ENCODE data around the gene LIN9. TPM values are rescaled to one million over a fixed set of nuclear protein-coding genes. Genes with fewer than 3 reads are reported as not detected.

LIN9 gene
- total and polyA plus RNA-seq, 2 experiments from 2014 or later = 11.8 to 16.9 TPM

GRCh38 chr1:226216056-226216455, 92.9 kb downstream of the LIN9 start:
- no peak for ATAC-seq
- H3K4me1 Mint-ChIP-seq = peaks cover 42% of the 10 kb centered on the region
- H3K27ac Mint-ChIP-seq = no peak overlapping the region
- Histone ChIP-seq H3F3A (replicated peaks; ENCODE audit: low read depth) (peaks cover 7% of the 10 kb centered on the region; the same call in 1 of the 2 replicates), H2AFZ (no peak overlapping the region; the same call in 1 of the 2 replicates), H4K20me1 (replicated peaks; ENCODE audit: insufficient read depth) (no peaks in the 10 kb centered on the region), H3K9me2 (ENCODE audit: insufficient read depth) (no peaks in the 10 kb centered on the region; the same call in 1 of the 2 replicates), H3K4me1 (ENCODE audit: insufficient read depth) (peaks cover 28% of the 10 kb centered on the region), H3K79me2 (replicated peaks; ENCODE audit: insufficient read depth) (no peaks in the 10 kb centered on the region), H3K27me3 (ENCODE audit: insufficient read depth) (no peaks in the 10 kb centered on the region), H3K36me3 (ENCODE audit: insufficient read depth) (no peaks in the 10 kb centered on the region), H3K4me2 (no peak overlapping the region), H3K27ac (ENCODE audit: low read depth) (no peak overlapping the region), H3K4me3 (no peak overlapping the region)
- H3K36me3 Mint-ChIP-seq (ENCODE audit: low read depth) = no peaks in the 10 kb centered on the region
- no peaks in the 10 kb centered on the region; the same call in 2 of the 3 replicates for H3K9me3 Mint-ChIP-seq
- no peak overlapping the region for H3K4me3 Mint-ChIP-seq
- TF ChIP-seq ZNF331 (CRISPR knock-in tag; IDR thresholded peaks at IDR 0.05; ENCODE audit: low read depth) = no peak
- no peak for TF ChIP-seq ZNF462 (CRISPR knock-in tag; IDR thresholded peaks at IDR 0.05)
- no peak for TF ChIP-seq NANOG (IDR thresholded peaks at IDR 0.05; ENCODE audit: borderline replicate concordance)
- TF ChIP-seq EZH2 (IDR thresholded peaks at IDR 0.05; ENCODE audit: low read depth, unreplicated experiment) = no peak
- no peak for TF ChIP-seq REST (IDR thresholded peaks at IDR 0.05; ENCODE audit: unreplicated experiment)
- no peak for TF ChIP-seq JUNB (IDR thresholded peaks at IDR 0.05; ENCODE audit: unreplicated experiment)
- DNase-seq (ENCODE audit: low spot score) = no peak
- peaks cover 10% of the 10 kb centered on the region for H3K27me3 Mint-ChIP-seq (ENCODE audit: insufficient read depth, low read depth, poor library complexity)

Data from GM23338 (cell line).